WI38 (cell line): Measurements from ENCODE around the gene FOLR2.

Experiments used
- H3K4me3 ChIP-seq: 2 replicates; pipeline ENCODE4 v1.5.1; 2011; ENCODE audit warnings: low read depth, mild to moderate bottlenecking, control low read depth, low read length
- TF ChIP-seq, protein P1 (sequence below): IDR thresholded peaks from 2 replicates; pipeline ENCODE4 v1.5.1; 2012; ENCODE audit warnings: low read depth, mild to moderate bottlenecking, control low read depth, low read length

Gene FOLR2

GRCh38 chr11:72237112-72237931 lies 20.7 kb downstream of the FOLR2 start:
- no peak overlapping the region for H3K4me3 ChIP-seq
- TF ChIP-seq, protein P1, sequence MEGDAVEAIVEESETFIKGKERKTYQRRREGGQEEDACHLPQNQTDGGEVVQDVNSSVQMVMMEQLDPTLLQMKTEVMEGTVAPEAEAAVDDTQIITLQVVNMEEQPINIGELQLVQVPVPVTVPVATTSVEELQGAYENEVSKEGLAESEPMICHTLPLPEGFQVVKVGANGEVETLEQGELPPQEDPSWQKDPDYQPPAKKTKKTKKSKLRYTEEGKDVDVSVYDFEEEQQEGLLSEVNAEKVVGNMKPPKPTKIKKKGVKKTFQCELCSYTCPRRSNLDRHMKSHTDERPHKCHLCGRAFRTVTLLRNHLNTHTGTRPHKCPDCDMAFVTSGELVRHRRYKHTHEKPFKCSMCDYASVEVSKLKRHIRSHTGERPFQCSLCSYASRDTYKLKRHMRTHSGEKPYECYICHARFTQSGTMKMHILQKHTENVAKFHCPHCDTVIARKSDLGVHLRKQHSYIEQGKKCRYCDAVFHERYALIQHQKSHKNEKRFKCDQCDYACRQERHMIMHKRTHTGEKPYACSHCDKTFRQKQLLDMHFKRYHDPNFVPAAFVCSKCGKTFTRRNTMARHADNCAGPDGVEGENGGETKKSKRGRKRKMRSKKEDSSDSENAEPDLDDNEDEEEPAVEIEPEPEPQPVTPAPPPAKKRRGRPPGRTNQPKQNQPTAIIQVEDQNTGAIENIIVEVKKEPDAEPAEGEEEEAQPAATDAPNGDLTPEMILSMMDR = no peak

GRCh38 chr11:72238040-72238450 lies 21.5 kb downstream of the FOLR2 start:
- H3K4me3 ChIP-seq = no peak overlapping the region
- TF ChIP-seq, protein P1 = peak; percentile 84

GRCh38 chr11:72238492-72239312 lies 22.1 kb downstream of the FOLR2 start:
- TF ChIP-seq, protein P1 = no peak
- no peak overlapping the region for H3K4me3 ChIP-seq

DNA sequence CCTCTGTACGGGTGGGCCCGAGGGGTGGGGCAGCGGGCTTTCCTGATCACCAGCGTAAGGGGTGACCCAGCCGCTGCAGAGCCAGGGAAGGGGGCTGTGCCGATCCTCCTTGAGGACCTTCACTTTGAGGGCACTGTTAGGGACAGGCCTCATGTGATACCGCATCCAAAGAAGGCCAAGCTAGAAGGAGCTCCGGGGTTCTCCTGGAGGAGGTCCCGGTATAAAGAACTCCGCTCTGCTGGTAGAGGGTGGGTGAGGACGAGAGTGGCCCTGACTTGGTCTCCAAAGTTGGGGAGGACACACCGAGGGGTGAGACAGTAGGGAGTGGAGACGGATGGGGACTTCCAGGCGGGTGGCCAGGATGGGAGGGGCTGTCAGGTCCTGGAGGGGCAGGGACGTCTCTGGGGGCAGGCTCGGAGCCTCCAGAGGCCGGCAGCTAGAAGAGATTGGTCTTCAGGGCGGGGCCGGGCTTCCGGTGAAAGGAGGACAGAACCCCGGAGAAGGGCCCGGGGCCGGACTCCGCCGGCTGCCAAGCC lies 22.8 kb downstream of the FOLR2 start:
- TF ChIP-seq, protein P1 = no peak
- peak overlapping the region; percentile 16; the same call in 1 of the 2 replicates for H3K4me3 ChIP-seq

GRCh38 chr11:72239849-72240460 lies 23.4 kb downstream of the FOLR2 start:
- peak overlapping the region; percentile 31 for H3K4me3 ChIP-seq
- TF ChIP-seq, protein P1 = no peak

GRCh38 chr11:72240461-72241290 lies 24.1 kb downstream of the FOLR2 start:
- TF ChIP-seq, protein P1 = no peak
- no peak overlapping the region for H3K4me3 ChIP-seq
